Left kidney (tissue), 2 donors: Measurements from ENCODE around the gene GTSE1. TPM values are rescaled to one million over a fixed set of nuclear protein-coding genes. Genes with fewer than 3 reads are reported as not detected.
"Not testable (repeated sequence)": the region's sequence is repeated elsewhere in the genome, so short reads cannot be mapped to it uniquely, and the experiment has no call there.

Experiments used
- DNase-seq: peaks from one replicate; pipeline ENCODE4 v3.0.0-alpha.2; 2013
- polyA plus RNA-seq: library from polyadenylated mRNA; unstranded; fragments of 120-200 nt; gene quantifications from one replicate; pipeline ENCODE4 v1.2.1, GENCODE V29; 2013; ENCODE audit not compliant: insufficient read length

GTSE1 gene
- polyA plus RNA-seq, 1 donor = 25.2 TPM

GRCh38 chr22:46292732-46293131 is 3.9 kb upstream of the GTSE1 start:
- no peak for DNase-seq

DNA sequence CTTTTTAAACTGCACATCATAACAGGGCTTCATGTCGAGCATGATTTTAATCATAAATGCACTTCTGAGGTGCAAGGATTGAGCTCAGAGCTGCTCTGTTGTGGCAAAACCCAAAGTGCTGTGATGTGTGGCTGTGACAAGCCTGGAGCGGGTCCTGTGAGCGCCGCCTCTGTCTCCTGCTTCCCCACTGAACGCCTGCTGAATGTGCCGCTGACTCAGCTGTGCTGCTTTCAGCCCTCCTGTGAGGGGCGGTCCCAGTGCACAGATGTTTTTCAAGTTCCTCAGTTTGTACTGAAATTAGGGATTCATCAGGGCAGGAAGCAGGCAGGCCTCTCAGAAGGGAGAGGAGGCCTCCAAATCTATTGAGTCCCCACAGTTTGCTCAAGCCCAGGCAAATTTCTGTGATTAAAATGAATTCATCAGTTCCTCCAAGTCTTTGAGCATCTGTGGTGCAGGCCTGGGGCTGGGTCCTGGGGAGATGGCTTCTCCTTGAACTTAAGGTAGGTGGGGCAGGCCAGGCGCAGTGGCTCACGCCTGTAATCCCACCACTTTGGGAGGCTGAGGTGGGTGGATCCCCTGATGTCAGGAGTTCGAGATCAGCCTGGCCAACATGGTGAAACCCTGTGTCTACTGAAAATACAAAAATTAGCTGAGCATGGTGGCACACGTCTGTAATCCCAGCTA is 3.0 kb upstream of the GTSE1 start:
- DNase-seq = no peak

- no peak for DNase-seq
These were observed 1.9 kb upstream of the GTSE1 start for GRCh38 chr22:46294784-46295183.

GRCh38 chr22:46295277-46295971 is 1.2 kb upstream of the GTSE1 start:
- no peak for DNase-seq

- peak; percentile 22 for DNase-seq
These were observed 612 bp downstream of the GTSE1 start for GRCh38 chr22:46297151-46297812.

DNA sequence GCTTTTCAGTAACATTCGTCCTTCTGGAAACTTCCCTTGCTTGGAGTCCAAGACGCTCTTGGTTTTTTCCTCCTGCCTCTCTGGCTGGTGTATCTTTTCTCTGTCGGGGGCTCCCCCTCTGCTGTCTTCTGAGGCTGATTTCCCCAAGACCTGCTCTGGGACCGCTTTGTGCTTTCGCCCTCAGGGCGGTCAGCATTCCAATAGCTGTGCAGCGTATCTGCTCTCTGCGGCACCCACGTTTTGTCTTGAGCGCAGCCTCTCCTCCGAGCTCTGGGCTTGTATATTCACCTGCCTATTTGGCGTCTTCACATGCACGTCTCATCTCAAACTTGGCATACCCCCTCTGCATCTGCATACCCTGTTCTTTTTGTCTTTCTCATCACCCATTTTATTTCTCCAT is 2.4 kb downstream of the GTSE1 start:
- no peak for DNase-seq

DNA sequence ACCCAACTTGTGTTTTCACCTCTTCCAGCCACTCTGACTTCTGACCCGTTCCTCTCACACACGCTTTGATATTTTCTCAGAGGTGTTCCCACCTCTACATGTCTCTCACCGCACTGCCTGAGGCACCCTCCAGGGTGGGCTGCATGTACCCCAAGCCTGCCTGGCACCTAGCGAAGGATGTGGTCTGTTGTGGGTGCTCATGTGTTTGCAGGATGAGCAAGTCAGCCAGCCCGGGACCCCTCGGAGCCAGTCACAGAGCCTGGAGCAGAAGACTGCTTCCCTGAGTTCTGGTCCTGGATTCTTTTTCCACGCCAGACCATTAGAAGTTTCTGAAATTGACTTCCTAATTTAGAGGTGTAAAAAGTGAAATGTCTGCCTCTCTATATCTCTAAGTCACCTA is 3.8 kb downstream of the GTSE1 start:
- no peak for DNase-seq

DNA sequence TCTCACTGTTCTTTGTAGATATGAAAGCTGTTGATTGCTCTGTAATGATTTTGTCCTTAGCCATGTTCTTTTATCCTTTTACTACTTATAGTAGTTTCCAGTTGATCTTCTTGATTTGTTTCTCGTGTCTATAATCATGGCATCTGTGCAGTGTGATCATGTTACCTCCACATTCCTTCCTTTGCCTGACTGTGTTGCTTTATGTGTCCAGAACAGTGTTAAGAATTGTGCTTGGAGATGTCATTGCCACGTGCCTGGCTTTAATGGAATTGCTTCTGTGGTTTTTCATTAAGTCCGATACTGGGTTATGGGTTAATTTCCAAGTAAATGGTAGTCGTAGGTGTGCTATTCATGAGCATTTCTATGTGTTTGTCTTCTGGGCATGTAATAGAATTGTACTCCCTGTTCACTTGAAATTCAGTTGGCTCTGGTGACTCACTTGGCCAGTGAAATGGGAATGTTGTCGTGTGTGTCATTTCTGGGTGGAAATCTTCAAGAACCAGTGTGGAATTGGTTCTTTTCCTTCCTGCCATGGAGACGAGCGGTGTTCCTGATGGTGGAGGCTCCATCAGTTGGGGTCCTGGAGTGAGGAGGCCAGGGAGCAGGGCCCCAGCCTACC is 6.8 kb downstream of the GTSE1 start:
- DNase-seq = no peak

- no peak for DNase-seq
These were observed 11.8 kb downstream of the GTSE1 start for GRCh38 chr22:46308283-46308988.

DNA sequence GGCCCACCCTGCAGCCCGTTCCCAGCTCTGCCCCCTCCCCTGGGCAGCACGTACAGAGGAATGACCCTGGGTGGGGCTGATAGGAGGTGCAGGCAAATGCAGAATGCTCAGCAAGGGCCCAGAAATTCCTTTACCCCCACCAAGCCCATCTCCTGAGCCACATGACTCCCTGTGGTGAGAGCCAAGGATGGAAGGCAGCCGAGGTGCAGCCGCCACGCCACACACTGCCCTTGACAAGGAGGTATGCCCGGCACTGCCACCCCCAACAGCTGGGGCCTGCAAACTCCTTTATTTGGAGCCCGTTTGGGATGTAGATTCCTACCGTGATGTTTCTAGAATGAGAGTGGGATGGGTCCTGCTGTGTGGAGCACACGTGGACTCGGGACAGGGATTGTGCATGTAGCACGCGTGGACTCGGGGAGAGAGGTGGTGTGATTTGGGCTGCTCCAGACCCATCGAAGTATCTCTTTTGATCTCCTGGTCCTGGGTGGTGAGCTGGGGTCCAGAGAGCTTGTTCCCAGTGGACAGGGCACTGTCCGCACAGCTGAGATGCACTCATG is 12.9 kb downstream of the GTSE1 start:
- no peak for DNase-seq

- DNase-seq = no peak
These were observed 15.4 kb downstream of the GTSE1 start for GRCh38 chr22:46312056-46312455.

- not testable (repeated sequence) for DNase-seq
These were observed 16.2 kb downstream of the GTSE1 start for GRCh38 chr22:46312848-46313247.

GRCh38 chr22:46315976-46316375 is 19.3 kb downstream of the GTSE1 start:
- DNase-seq = no peak

DNA sequence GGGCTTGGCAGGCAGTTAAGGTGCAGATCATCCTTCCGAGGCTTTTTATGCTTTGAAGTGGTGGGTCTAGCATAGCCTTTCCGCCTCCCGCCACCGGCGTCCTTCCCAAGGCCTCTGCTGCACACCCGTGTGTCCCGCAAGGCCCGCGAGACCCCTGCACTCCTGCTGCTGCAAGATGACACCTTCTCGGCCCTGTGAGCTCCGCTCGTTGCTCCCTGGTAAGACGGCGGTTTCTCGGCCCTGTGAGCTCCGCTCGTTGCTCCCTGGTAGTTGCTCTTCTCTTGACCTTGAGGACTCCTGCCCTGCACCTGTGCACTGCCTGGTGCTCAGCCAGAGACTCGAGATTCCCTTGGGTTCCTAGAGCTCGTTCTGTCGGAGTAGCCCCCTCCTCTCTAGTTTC is 21.0 kb downstream of the GTSE1 start:
- no peak for DNase-seq

- no peak for DNase-seq
These were observed 21.9 kb downstream of the GTSE1 start for GRCh38 chr22:46318576-46318975.

- no peak for DNase-seq
These were observed 22.6 kb downstream of the GTSE1 start for GRCh38 chr22:46319319-46319718.

- no peak for DNase-seq
These were observed 23.6 kb downstream of the GTSE1 start for GRCh38 chr22:46320166-46320710.

DNA sequence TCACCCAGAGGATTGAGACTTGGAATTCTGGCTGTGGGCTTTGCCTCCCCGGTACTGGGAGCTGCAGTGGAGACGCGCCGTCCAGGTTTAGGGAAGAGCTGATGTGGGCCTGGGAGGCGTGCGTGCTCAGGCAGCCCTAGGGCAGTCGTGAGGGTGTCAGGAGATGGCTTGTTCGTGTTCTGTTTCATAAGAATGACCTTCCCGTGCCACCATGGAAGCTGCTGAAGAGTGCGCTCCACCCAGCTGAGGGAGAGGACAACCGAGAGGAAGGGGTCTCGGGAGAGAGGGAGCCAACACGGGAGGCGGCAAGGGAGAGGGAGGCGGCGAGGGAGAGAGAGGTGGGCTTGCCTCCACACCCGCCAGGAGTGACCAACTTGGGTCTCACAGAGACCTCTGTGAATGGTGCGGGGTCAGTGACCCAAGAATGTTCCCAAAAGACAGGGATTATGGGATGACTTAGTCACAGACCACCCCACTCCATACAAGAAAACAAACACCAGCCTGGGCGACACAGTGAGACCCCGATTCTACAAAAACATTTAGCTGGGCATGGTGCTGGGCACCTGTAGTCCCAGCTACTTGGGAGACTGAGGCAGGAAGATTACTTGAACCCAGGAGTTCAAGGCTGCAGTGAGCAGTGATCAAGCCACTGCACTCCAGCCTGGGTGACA is 24.2 kb downstream of the GTSE1 start:
- DNase-seq = no peak

DNA sequence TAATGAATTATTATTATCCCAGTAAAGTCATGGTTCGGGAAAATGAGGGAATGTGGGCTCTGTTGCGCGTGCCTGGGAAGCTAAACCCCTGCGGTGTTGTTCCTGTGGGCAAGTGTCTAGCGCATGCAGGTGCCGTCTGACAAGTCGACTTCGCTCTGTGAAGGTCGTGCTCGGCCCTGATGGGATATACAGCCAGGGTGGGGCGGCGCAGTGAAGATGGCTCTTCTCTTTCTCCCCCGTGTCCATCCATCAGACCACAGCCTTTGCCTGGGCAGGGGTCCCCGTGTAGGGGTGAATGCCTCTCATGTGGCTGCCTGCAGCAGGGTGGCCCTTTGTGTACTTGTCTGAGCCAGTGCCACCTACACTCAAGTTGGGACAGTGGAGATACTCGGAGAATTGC is 26.0 kb downstream of the GTSE1 start:
- DNase-seq = no peak

GRCh38 chr22:46323162-46323561 is 26.5 kb downstream of the GTSE1 start:
- DNase-seq = no peak

DNA sequence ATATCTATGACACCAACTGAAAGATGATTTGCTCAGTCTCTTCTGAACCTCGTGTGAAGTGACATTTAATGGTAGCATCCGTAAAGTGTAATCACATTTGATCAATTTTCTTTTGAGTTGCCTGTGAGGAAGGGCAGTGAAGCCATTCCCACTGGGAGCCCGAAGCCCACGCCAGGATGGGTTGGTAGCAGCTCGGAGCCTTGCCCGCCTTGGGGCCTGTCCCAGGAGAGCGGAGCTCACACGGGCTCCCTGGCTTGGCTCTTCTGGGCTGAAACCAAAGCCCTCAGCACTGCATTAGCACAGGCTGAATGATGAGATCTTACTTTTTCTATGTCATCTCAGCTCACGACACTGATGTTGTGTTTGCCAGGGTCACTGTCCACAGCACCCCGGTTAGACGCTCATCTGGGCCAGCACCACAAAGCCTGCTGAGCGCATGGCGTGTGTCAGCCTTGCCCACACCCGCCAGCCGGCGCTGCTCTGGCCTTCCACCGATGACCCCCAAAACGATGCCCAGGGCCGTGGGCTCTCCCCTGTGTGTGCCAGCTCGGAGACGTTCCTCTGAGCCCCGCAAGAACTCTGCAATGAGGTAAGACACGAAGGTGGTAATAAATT is 29.5 kb downstream of the GTSE1 start:
- no peak for DNase-seq
